HG03066 (cell line): ENCODE measurements around the gene JOSD1.
A peak's percentile ranks its signal among the peaks of the same experiment; 100 is the strongest.

ENCODE experiments used
- ATAC-seq: cut with Tn5 transposase; IDR thresholded peaks from one replicate; pipeline ENCODE4 v1.9.1; 2021; ENCODE audit warnings: low read depth; ENCODE audit not compliant: unreplicated experiment

Gene JOSD1

DNA sequence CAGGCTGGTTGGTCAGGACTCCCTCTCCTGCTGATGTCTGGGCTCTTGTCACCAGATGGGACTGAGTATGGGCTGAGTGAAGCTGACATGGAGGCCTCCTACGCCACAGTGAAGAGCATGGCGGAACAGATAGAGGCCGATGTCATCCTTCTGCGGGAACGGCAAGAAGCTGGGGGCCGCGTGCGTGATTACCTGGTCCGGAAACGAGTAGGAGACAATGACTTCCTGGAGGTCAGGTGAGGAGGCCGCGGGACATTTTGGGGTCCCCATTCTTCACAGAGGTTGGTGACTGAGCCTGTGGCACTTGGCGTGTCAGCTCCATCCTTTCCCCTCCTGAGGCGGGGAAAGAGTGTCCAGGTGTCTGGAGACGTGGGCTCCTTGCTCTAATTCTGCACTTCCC, 15.1 kb upstream of the JOSD1 start:
- no peak for ATAC-seq

DNA sequence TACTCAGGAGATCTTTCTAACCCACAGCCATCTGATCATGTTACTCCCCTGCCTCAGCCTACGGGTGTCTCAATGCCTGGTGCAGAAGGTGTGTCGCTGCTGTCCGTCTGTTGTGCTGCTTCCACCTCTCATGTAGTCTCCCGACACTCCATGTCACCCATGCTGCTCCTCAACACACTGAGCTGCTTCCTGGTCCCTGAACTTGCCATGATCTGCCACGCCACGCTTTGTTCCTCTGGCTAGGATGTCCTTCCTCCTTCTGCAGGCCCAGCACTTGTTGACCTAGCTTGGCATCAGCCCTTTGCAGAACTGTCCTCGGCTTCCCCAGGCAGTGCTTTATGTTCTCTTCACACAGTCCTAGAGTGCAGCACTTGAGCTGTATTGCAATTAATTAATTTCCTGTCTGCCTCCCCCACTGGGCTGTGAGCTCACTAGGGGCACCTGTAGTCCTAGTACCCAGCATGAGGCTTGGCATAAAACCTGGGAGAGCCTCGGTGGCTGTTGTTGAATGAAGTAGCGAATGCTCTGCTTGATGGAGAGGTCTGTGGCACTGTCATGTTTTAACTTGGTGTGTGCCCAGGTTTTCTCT, 14.5 kb upstream of the JOSD1 start:
- no peak for ATAC-seq

DNA sequence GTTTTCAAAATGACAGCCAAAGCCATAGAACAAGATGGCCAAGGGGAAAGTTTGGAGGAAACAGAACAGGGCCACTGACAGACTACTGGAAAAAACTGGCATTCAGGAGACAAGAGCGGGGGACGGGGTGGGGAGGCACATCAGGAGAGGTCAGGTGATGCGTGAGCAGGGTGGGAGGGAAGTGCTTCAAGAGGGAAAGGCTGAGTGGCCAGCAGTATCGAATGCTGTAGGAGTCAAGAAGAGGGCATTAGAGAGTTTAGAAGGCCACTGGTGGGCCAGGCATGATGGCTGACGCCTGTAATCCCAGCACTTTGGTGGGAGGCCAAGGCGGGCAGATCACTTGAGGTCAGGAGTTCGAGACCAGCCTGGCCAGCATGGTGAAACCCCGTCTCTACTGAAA, 13.2 kb upstream of the JOSD1 start:
- ATAC-seq, result no peak

DNA sequence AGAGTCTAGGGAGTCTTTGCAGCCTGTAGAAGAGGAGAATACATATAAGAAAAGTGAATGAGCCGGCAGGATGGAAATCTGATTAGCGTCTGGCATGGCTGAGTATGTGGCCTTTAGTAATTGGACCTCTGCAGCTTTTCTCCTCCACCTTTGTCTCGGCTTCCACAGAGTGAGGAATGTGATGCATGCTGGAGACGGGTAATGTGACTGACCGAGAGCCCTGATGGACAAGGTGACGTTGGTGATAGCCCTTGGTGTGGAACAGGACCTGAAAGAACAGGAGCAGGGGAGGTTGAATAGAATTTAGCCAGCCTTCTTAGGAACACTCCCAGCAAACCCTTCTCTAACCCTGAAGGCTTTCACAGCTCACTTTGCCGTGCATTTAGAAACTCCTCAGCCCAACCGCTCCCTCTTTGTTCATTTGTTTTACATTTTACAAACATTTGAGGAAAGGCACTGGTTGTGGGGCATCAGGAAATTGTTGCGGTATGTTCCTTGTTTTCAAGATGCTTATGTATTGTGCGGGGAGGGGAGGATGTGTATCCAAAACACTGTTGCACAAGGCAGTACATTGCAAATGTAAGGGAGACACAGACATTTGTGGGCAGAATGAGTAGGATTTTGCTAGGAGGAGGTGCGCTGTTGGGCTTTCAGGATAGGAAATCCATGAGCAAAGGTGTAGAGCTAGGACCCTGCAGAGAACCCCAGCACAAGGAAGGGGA, 11.9 kb upstream of the JOSD1 start:
- no peak for ATAC-seq

DNA sequence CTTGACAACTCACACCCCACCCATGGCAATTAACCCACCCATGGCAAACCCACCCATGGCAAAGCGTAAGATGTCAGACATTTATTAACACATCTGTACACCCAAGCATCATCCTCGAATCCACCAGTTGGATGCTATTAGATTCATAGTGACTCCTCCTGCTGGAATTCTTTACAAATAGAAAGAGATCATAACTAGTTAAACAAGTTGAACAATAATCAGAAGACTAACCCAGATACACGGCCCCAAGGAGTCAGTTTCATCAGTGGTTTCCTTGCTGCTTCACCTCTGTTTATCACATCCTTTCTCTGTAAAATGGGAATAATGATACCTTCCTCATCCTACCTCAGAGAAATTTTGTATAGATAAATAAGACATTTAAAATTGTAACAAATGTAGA, 10.1 kb upstream of the JOSD1 start:
- no peak for ATAC-seq

DNA sequence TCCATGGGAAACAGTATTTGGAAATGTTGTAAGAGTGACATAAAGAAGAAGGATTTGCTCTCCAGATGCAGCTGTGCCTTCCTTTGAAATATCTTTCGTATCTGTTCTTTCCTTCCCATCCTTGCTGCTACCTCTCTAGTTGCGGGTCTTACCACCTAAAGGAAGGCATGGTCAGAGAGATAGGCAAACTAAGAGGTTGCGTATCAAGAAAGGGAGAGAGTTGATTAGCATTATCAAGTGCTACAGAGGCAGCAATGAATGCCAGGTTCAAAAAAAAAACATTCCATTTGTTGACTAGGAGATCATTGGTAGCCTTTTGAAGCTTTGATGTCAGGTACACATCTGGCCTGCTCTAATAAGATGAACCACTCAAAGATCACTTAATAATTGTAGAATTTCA, 9.6 kb upstream of the JOSD1 start:
- ATAC-seq, result no peak

DNA sequence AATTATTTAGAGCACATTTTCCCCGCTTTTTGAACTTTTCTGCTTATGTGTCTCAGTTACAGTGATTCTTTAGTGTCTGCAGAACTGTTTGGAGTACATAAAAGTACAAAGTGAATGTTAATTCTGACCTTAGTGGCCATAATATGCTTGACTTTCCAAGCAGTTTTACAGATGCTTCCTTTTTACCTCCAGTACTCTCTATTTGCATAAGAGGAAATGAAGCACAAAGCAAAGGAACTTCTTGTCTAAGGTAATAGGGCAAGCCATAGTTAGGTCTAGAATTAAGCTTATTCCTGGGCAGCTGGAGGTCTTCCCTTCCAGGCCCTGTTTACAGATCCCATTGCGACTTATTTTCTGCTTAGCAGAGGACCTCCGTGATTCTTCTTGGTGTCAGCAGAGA, 8.6 kb upstream of the JOSD1 start:
- ATAC-seq, result no peak

DNA sequence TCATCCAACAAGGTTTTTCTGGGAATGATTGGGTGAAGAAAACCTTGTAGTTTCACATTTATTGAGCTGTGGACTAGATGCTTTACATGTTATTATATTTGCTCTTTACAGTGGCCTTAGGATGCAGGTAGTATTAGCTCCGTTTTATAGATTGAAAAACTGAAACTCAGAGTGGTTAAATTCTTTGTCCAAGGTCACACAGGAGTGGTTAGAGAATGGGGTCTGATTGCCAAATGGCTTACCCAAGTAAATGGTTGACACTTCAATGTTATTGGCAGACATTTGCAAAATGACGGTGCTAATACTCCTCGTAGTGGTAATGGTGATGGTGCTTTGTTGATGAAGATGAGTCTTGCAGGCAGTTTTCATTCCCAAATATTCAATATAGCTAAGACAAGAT, 7.2 kb upstream of the JOSD1 start:
- ATAC-seq, result no peak

DNA sequence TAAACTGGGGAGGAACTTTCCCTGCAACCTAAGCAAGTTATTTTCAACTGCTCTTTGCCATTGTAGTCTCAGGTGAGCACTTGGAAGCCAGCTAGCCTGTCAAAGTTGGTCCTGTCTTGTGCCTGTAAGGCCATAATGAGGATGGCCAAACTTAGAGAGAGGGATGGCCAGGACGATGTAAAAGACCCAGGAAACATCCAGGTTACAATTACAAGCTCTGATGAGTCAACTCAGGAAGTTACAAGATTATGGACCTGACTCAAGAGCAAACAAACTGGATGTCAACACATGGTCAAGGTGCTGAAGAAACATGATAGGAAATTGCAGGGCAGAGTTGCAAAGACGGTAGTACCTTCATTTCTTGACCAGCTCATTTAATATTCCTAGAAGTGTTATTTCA, 6.6 kb upstream of the JOSD1 start:
- no peak for ATAC-seq

DNA sequence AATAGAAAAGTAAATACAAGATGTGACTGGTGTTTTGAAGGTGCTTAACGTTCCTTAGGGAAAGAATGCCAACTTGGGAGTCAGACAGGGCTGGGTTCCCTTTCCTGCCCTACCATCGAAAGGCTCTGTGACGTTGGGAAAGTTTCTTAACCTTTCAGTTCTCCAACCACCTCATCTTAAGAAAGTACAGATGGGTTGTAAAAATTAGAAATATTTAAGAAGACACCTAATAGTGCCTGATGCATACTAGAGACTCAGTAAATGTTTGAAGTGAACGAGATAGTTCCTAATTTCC, 6.1 kb upstream of the JOSD1 start:
- ATAC-seq, result no peak

DNA sequence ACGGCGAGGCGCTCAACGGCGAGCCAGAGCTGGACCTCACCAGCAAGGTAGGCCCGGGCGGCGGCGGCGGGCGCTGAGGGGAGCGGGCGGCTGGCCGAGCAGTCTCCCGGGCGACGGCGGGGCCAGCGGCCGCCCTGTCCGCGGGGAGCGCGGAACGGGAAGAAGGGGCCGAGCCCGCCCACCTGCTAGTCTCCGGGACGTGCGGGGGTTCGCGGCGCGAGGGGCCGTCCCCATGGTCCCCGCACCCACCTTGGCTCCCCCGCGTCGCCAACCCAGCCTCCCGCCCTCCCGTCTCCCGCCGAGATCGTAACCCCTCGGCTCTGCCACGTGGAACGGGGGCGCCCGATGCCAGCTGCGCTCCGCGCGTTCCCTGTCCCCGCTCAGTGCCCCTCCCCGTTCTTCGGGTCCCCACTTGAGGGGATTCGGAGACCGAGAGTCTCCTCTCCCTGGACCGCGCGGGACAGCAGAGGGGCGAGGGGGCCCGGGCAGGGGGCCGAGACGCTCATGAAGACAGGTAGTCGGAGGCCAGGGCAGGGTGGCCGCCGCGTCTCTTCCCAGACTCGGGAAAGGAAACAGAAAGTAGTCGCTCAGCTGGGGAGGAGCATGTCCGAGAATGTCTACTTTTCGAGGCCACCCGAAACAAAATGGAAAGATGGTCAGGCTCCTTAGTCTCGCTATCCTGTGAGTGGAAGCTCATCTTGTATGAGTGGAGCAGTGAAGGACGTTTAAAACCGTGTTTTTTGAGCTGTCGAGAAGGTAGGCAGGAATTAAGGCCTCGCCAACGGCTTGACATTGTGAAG, 5.6 kb upstream of the JOSD1 start:
- ATAC-seq, result no peak

DNA sequence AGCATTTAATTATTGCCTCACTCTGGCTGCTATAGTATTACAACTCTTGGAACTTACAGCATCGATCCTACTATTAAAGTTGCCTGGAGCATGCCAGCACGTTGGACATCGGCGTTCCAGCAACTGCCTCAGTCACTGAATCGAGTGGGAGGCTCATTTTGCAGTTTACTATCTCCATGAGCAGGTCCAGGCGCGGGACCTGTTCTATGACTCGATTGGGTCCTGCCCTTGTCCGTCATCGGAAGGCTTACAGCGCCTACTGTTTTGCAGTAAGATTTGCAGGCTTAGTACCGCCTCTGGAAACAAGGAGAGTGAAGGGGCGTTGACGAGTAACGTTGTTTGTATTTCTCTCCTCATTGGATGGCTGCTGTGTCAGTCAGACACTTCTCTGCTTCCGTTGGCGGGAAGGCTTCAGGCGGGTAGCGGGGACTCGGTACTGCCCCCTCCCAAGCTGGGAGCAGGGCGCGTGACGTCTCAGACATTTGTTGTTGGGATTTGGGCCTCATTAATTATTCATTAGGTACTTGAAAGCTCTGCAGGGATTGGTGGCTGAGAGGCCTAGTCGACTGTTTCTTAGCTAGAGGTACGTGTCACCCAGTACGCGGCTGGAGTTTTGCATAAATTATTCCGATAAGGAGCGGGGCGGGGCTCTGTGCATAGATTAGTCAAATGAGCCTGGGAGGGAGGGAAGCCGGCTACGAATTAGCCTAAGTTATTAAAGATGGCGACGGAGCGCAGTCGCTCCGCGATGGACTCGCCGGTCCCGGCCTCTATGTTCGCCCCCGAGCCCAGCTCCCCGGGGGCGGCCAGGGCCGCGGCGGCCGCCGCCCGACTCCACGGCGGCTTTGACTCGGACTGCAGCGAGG, 4.7 kb upstream of the JOSD1 start, which contains the start of gene GTPBP1:
GTPBP1 (plus strand) TSS at position 710 of the 866 bp plus-strand sequence; CDS start at position 722, 12 bp downstream.
- peak; percentile 74 for ATAC-seq

DNA sequence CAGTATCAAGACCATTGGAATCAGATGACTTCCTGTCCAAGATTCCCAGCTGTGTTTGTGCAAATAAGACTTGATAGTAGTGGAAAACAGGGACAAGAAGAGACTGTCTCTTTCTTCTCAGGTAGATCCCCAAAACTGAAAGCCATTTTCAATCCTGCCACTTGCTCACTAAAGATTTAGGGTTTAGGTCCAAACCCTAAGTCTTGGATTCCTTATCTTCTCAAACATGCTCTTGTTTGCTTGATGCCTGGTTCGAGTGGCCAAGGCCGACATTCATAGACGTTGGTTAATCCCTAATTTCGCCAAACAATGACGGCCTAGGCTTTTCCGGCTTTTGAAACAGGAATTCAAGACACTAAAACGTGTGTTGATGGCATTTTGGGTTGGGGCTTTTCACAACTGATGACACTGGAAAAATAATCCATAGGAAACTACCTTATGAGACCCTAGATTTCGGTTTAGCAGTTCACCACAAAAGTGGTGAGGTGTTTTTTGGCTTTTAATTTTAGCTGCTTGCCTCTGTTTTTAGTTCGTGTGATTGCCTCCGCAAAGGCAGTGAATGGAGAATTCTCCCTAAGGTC, 4.0 kb upstream of the JOSD1 start:
- no peak for ATAC-seq

DNA sequence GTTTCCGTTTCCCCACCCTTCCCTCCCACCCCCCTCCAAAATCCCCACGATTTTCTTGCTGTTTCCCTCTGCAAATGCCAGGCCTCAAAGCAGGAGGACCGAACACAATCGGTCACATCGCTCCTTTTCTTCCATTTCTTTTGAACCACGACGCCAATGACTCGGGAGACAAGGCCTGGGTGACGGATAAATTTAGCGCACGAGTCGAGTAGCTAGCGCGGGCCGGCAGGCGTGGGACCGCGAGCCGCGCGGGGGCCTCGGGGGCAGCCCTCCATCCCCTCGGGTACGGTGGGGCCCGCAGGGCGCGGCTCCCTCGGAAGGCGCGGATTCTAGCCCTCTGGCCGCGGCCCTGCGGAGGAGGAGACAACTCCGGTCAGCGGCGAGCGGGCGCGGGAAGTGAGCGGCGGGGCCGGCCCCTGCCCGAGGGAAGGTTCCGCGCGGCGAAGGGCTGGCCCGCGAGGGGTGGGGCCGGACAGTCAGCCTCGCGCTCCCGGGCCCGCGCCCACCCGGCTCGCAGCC, 414 bp downstream of the JOSD1 start:
- no peak for ATAC-seq

DNA sequence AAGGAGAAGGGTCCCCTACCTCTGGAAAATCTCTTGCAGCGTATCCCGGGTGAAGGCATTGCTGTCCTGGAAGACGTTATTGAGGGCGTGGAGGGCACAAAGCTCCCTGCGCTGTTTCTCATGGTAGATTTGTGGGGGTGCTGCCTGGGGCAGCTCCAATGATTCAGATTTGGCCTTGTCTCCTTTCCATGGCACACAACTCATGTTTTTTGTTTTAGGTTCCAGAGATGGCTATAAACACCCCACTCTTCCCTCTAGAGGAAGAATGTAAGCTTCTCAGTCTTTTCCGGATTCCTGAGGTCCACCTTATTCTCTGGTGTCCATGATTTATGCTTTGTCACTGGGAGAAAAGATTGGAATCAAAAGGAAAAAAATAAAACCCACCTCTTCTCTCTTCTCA, 959 bp downstream of the JOSD1 start:
- no peak for ATAC-seq

DNA sequence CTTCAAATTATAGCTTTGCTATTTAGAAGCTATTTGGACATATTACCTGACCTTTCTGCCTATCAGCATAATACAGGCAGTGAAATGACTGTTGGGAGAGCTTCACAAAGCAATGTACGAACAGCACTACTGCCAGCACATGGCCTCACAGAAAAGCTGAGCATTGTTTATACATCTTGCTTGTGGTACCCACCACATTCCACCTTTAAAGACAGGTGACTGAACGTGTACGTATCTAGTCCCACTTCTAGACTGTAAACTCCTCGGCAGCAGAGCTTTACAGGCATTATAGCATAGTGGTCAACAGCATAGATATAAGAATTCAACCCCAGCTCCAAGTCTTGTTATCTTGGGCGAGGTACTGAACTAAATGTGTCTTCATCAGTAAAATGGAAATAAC, 1.6 kb downstream of the JOSD1 start:
- ATAC-seq, result no peak

DNA sequence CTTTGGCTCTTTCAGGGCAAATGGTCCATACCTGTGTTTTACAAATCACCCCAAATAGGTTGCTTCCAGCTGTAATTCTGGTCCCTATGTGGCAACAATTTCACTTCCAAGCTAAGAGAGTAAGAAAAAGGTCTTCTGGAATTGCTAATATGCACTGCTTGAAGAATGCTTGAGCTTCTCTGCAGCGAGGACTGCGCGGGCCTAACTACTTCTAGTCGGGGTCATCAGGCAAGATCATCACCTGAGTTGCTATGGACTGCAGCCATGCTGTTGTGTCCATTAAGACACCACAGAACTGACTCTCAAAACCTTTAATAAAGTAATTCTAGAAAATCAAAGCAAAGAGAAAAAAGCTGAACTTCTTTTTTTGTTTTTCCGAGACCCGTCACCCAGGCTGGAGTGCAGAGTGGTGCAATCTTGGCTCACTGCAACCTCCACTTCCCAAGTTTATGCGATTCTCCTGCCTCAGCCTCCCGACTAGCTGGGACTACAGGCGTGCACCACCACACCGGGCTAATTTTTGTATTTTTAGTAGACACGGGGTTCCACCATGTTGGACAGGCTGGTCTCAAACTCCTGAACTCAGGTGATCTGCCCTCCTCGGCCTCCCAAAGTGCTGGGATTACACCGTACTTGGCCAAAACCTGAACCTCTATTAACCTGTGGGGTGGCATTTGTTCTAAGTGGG, 2.2 kb downstream of the JOSD1 start:
- no peak for ATAC-seq

DNA sequence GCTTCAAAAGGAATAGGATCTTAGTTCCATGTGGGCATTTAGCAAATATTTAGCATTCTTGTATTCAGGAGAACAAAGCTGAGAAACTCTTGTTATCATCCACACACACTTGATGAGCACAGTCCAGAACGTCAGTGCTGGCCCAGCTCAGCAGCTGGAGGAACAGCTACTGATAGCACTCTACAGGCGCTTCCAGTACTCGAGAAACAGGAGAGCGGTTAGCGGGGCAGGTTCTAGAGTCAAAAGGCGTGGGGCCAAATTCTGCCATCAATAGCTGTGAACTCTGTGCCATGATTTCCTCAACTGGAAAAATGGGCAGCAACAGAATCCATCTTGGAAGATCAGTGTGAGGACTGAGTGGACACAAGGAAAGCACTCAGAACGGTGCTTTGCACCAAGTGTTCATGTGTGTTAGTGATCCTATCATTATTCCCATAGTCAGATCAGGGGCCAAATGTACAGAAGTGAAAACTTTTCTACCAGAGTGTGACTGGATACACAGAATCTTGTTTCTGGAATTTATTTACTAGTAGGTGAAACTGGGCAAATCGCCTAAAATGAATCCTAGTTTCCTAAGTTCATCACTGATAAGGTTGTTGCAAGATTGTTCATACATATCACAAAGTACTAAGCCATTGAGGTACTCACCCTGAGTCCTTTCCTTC, 3.2 kb downstream of the JOSD1 start:
- no peak for ATAC-seq
